Measurements from ENCODE around the gene GPC6. TPM values are rescaled to one million over a fixed set of nuclear protein-coding genes. Genes with fewer than 3 reads are reported as not detected.

GPC6 gene
- total and polyA plus RNA-seq, 2 experiments from 2014 or later = 14.4 to 43.3 TPM

DNA sequence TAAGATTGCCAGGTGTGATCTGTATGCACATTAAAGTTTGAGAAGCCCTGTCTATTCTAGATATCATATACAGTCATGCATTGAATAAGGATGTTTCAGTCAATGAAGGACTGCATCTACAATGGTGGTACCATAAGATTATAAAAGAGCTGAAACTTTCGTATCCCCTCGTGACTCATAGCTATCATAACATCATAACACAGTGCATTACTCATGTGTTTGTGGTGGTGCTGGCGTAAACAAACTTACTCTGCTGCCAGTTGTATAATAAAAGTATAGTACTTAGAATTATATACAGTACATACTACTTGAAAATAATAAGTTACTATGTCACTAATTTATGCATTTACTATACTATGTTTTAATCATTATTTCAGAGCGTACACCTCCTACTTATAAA, 489.3 kb downstream of the GPC6 start:
- H3K27me3 ChIP-seq = no peaks in the 10 kb centered on the region
- no peaks in the 10 kb centered on the region for H3K4me1 ChIP-seq (ENCODE audit: low read depth)
- no peaks in the 10 kb centered on the region for H3K36me3 ChIP-seq
- no peak overlapping the region for H3K4me3 ChIP-seq
- no peak overlapping the region for H3K27ac ChIP-seq
- TF ChIP-seq, protein P1, sequence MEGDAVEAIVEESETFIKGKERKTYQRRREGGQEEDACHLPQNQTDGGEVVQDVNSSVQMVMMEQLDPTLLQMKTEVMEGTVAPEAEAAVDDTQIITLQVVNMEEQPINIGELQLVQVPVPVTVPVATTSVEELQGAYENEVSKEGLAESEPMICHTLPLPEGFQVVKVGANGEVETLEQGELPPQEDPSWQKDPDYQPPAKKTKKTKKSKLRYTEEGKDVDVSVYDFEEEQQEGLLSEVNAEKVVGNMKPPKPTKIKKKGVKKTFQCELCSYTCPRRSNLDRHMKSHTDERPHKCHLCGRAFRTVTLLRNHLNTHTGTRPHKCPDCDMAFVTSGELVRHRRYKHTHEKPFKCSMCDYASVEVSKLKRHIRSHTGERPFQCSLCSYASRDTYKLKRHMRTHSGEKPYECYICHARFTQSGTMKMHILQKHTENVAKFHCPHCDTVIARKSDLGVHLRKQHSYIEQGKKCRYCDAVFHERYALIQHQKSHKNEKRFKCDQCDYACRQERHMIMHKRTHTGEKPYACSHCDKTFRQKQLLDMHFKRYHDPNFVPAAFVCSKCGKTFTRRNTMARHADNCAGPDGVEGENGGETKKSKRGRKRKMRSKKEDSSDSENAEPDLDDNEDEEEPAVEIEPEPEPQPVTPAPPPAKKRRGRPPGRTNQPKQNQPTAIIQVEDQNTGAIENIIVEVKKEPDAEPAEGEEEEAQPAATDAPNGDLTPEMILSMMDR (IDR thresholded peaks at IDR 0.05; ENCODE audit: low read depth, low read length) = no peak
- H3K9me3 ChIP-seq (ENCODE audit: low read depth) = no peaks in the 10 kb centered on the region
- DNase-seq (ENCODE audit: low read depth in 1 of 2, low spot score in 1 of 2) = no peak

DNA sequence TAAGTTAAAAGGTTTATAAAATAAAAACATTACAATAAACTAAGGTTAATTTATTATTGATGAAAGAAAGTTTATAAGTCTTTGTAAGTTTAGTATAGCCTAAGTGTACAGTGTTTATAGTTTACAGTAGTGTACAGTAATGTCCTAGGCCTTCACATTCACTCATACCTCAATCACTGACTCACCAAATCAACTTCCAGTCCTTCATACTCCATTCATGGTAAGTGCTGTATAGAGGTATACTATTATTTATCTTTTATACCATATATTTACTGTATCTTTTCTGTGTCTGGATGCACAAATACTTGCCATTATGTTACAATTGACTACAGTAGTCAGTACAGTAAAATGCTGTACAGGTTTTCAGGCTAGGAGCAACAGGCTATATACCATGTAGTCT, 490.0 kb downstream of the GPC6 start:
- no peak for DNase-seq (ENCODE audit: low read depth in 1 of 2, low spot score in 1 of 2)
- TF ChIP-seq, protein P1 (IDR thresholded peaks at IDR 0.05; ENCODE audit: low read depth, low read length) = no peak
- H3K27me3 ChIP-seq = no peaks in the 10 kb centered on the region
- H3K9me3 ChIP-seq (ENCODE audit: low read depth) = no peaks in the 10 kb centered on the region
- no peak overlapping the region for H3K4me3 ChIP-seq
- H3K27ac ChIP-seq = no peak overlapping the region
- no peaks in the 10 kb centered on the region for H3K4me1 ChIP-seq (ENCODE audit: low read depth)
- no peaks in the 10 kb centered on the region for H3K36me3 ChIP-seq

DNA sequence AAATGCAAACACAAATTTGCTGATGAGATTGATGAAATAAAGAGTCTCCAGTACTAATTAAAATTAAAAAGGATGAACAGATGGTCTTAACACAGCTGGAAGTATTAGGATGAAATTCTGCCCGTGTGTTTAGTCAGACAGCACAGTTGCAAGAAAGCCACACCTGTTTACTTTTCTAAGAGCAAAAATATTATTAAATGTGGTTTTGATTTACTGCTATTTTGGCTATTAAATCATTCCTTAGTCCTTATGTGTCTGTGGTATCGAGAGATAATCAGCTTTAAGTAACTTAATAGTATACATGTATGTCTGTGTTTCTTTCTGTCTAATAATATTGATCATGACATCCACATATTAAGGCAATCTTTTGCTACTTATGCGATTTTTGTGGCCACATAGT, 494.9 kb downstream of the GPC6 start:
- no peaks in the 10 kb centered on the region for H3K27me3 ChIP-seq
- H3K27ac ChIP-seq = no peak overlapping the region
- TF ChIP-seq, protein P1 (IDR thresholded peaks at IDR 0.05; ENCODE audit: low read depth, low read length) = no peak

DNA sequence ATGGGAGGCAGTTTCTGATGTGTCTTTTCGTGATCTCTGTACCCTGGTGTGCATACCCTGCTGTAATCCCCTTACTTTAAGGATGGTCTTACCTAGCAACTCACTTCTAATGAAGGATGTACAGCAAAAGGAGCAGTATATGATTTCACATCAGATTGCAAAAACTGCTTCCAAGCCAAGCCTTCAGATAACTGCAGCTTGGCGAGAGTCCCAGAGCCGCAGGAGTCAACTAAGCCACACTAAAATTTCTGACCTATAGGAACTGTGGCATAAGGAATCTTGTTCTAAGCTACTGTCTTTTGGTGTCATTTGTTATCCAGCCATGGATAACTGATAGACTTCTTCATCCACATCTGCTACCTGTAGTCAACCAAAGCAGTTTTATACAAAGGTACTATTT, 496.7 kb downstream of the GPC6 start:
- TF ChIP-seq, protein P1 (IDR thresholded peaks at IDR 0.05; ENCODE audit: low read depth, low read length) = no peak
- peaks cover 11% of the 10 kb centered on the region for H3K4me1 ChIP-seq (ENCODE audit: low read depth)
- no peaks in the 10 kb centered on the region for H3K9me3 ChIP-seq (ENCODE audit: low read depth)
- DNase-seq (ENCODE audit: low read depth in 1 of 2, low spot score in 1 of 2) = peak in 1 of 2 donors; percentile 62
- no peak overlapping the region for H3K4me3 ChIP-seq
- no peaks in the 10 kb centered on the region for H3K36me3 ChIP-seq
- no peak overlapping the region for H3K27ac ChIP-seq
- H3K27me3 ChIP-seq = no peaks in the 10 kb centered on the region

More for the DNA sequence above, 494.9 kb downstream of the GPC6 start:
- Histone ChIP-seq H3K36me3 (no peaks in the 10 kb centered on the region), H3K9me3 (ENCODE audit: low read depth) (no peaks in the 10 kb centered on the region), H3K4me3 (no peak overlapping the region), H3K4me1 (ENCODE audit: low read depth) (no peaks in the 10 kb centered on the region)
- no peak for DNase-seq (ENCODE audit: low read depth in 1 of 2, low spot score in 1 of 2)

DNA sequence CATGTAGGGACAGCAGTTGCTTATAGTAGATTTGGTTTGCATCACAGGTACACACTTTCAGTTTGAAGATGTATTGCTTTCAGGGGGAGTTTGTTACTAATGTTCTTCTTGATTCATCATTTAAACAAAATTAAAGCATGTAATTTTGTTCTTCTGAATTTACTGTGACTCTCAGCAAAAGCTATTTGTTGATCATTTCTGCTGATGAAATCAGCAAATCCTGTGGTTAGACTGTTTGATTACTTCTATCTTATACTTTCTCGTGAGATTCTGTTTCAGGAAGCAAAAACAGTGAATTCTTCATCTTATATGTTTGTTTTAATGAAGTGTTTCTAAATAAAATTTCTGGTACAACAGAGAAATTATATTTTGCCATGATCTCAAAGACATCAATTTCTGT, 497.6 kb downstream of the GPC6 start:
- DNase-seq (ENCODE audit: low read depth in 1 of 2, low spot score in 1 of 2) = no peak
- H3K27me3 ChIP-seq = no peaks in the 10 kb centered on the region
- H3K9me3 ChIP-seq (ENCODE audit: low read depth) = no peaks in the 10 kb centered on the region
- H3K4me1 ChIP-seq (ENCODE audit: low read depth) = peaks cover 11% of the 10 kb centered on the region
- H3K27ac ChIP-seq = no peak overlapping the region
- H3K4me3 ChIP-seq = no peak overlapping the region
- TF ChIP-seq, protein P1 (IDR thresholded peaks at IDR 0.05; ENCODE audit: low read depth, low read length) = no peak
- no peaks in the 10 kb centered on the region for H3K36me3 ChIP-seq
